GM21367 (cell line): Measurements from ENCODE around the gene EFCAB8.
"Not testable (repeated sequence)": the region's sequence is repeated elsewhere in the genome, so short reads cannot be mapped to it uniquely, and the experiment has no call there.

Source experiments
- ATAC-seq: cut with Tn5 transposase; IDR thresholded peaks from one replicate; pipeline ENCODE4 v1.9.1; 2021; ENCODE audit not compliant: unreplicated experiment

The EFCAB8 gene

DNA sequence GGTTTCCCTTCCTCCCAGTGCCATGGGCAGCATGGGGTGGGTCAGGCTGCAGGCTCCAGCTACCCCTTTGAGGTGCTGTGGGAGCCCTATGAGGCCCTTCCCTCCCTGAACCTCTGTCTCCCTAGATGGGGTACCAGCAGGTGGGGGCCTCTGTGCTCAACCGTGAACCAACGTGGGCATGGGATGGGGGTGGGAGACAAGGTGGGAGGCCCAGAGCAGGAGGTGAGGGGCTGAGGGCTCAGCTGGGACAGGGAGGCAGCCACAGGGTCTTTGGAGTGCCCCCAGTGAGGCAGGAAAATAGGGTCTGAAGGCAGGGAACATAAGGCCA, 112.2 kb downstream of the EFCAB8 start:
- ATAC-seq: no peak

DNA sequence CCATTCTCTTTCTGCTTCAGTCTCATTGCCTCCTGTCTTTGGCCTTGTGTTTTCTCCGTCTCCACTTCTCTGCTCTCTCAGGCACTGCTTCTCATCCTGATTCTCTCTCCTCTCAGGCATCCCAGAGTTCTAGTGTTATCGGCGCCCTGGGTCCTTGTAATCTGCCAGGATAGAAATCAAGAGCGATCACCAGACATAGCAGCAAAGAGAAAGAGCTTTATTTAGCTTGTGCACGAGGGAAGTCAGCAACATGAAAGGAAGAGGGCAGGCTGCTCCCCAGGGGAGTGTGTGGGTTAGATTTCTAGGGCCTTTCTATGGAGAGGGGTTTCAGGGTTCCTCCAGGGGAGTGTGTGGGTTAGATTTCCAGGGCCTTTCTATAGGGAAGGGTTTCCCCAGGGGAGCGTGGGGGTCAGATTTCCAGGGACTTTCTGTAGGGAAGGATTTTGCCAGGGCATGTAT, 113.0 kb downstream of the EFCAB8 start:
- ATAC-seq: no peak

DNA sequence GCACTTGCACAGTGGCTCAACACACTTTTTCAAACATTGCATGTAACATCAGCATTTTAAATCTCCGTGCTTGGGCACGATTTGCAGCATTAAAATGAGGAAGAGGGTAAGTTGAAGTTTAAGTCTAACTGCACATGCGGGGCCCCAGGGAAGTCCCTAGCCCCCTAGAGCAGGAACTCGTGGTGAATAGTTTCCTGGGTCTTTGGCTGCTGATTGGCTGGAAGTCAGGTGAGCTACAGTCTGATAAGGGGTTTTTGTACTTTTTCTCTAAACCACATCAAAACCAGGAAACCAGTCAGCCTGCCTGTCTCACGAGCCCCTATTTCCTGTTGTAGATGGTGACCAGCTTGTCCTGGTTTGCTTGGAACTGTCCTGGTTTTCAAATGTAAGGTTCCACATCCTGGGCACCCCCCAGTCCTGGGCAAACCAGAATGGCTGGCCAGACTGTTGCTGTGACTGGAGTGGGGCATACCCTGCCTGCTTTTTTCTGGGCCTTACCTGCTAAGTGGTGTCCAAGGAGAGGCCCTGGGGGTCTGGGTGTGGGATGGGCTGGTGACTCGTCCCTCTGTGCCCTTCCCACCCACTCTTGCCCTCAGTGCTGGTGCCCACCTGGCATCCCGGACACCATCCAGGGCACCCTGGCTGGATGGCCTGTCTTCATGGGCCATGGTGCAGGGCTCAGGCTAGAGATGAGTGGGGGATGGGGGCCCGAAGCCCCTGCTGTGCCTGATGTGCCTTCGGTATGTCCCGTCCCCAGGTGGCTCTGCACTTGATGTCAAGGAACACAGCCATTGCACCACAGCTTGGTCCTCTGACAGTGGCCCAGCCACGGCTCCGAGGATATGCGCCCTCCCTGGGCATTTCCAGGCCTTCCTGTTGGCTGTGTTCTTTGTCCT, 113.7 kb downstream of the EFCAB8 start:
- peak; percentile 60 for ATAC-seq

DNA sequence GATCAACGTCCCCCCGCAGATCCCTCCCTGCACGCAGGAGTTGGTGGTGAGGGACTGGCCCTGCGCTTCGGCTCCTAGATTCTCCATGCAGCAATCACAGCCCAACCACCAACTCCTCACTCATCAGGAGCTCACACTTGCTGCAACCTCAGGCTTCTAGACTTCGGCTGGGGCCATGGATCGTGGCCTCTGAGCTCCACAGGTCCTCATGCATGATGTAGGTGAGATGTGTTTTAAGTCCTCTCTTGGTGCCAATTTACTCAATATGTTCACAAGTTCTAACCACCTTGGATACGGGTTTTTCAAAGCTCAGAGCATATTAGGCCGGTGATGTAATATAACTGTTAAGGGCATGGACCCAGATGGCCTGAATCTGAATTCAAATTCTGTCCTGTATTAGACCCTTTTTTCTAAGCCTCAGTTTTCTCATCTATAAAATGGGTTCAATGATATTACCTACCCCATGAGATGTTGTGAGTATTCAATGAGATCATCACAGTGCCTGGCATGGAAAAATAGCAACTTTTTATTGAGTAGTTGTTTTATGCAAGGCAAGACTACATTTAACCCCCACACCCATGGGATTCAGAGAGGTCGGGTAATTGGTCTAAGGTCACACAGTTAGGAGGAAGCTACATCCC, 114.5 kb downstream of the EFCAB8 start:
- no peak for ATAC-seq

DNA sequence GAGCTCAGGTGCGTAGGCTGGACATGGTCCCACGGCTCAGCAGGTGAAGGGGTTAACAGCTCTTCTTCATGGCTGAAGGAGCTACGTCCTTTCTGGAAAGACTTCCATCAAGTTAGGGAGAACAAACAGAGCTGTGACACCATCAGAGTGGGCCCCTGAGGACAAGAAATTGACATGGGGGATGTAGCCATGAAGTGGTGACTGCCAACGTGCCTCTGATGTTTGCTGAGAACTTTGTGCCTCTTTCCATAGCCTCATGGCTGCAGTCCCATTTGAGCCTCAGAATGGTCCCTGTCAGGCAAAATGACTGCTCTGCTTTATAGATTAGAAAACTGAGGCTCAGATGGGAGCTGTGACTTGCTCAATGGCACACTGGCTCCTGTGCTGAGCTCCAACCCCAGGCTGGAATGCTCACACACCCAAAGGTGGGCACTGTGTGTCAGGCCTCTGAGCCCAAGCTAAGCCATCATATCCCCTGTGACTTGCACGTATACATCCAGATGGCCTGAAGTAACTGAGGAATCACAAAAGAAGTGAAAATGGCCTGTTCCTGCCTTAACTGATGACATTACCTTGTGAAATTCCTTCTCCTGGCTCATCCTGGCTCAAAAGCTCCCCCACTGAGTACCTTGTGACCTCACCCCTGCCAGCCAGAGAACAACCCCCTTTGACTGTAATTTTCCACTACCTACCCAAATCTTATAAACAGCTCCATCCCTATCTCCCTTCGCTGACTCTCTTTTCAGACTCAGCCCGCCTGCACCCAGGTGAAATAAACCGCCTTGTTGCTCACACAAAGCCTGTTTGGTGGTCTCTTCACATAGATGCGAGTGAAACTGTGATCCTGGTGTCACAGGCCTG, 115.7 kb downstream of the EFCAB8 start:
- ATAC-seq: not testable (repeated sequence)

DNA sequence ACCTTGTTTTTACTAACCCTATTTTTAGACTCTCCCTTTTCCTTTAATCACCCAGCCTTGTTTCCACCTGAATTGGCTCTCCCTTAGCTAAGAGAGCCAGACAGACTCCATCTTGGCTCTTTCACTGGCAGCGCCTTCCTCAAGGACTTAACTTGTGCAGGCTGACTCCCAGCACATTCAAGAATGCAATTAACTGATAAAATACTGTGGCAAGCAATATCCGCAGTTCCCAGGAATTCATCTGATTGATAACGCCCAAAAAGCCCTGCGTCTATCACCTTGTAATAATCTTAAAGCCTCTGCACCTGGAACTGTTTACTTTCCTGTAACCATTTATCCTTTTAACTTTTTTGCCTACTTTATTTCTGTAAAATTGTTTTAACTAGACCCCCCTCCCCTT, 116.4 kb downstream of the EFCAB8 start:
- ATAC-seq: not testable (repeated sequence)

DNA sequence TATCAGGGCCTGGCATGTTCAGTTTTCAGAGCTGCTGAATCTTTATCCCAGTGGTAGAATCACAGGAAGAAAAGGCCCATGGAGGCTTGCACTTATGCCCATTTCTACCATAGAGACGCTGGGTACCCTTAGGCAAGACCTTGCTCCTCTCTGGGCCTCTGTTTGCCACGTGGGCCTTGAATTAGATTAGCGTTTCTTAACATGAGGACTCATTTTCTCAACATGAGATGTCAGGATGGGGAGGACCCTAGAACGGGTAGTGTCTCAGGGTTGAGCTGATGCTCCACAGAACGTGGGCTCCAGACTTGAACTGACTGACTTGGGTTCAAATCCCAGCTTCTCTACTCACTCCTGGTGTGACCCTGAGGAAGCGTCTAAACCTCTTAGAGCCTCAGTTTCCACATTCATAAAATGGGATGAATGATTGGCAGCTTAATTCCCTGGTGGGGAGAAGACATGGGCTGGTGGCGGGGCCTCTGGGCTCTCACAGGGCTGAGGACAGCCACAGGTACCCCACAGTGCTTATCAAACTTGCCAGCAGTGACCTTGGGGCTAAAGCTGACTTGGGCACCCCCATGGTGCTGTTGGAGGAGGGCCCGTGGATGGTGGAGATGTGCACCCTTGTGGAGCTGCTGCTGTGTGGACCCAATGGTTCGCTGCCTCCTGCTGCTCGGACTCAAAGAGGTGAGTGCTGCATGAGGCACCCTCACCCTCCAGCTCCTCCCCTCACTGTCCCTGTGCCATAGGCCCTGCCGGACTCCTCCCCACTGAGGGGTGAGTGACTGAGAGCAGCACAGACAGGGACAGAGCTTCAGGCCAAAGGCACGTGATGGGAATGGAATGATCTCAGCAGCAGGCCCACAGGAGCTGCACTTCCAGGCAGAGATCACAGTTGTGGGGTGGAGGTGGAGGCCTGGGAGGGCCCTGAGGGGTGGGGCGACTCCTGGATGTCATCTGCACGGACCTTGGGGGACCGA, 117.3 kb downstream of the EFCAB8 start:
- no peak for ATAC-seq

DNA sequence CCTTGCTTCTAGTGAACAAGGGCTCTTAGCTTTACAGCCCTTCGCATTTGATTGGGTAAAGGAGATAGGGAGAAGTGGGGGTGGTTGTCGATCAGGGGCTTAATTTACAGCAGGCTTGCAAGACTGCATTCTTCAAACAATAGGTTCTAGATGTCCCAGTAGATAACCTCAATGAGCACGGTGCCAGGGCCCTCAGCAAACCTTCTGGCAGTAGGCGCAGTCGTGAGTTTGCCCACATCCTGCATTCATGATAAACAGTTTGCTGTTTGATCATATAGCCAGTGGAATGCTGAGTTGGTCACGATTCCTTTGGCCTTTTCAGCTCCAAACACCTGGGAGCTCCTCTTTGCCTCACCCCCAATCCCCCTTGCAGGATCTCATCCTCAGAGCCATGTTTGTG, 118.0 kb downstream of the EFCAB8 start:
- no peak for ATAC-seq

DNA sequence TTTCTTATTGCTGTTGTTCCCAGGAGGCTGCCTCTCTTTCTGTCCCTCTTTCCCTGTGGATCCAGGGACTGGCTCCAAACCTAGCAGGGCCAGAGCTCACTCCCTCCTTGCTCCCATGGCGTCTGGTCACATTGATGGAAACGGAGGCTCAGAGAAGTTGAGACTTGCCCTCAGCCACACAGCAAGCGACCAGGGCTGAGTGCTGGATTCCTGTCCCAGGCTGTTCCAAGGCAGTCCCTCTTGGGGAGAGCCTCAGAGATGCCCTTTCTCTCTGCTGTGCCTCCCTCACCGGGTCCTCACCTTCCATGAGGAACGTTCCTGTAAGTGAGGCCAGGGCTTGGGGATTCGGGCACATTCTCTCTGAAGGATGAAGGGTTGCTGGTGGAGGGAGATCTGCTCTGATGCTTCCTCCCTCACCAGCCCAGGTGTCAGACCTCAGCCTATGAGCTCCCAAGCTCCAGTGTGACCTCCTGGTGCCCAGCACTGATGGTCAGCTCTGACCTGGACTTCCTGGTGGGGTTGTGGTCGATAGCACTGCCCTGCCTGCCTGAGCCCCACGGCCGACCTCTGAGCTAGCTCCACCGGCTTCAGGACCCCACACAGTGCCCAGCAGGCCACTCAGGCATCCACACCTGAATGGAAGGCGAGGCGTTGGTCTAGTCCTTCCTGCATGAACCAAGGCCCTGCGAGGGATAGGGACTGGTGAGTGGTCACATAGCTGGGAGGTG, 118.7 kb downstream of the EFCAB8 start:
- no peak for ATAC-seq

DNA sequence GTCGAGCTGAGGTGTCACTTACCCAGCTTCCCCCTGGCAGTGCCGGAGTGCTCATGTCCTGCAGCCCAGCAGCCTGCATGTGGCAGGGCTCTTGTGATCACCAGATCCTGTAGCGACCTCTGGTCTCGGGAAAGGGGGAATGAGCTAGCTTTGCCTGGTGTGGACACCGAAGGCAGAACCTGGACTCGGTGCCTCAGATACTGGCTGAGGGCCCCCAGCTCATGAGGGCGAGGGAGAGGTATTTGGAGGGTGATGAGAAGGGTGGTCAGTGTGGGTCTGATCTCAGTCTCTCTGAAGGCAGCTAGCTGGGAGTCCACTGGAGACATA, 119.2 kb downstream of the EFCAB8 start:
- ATAC-seq: no peak

DNA sequence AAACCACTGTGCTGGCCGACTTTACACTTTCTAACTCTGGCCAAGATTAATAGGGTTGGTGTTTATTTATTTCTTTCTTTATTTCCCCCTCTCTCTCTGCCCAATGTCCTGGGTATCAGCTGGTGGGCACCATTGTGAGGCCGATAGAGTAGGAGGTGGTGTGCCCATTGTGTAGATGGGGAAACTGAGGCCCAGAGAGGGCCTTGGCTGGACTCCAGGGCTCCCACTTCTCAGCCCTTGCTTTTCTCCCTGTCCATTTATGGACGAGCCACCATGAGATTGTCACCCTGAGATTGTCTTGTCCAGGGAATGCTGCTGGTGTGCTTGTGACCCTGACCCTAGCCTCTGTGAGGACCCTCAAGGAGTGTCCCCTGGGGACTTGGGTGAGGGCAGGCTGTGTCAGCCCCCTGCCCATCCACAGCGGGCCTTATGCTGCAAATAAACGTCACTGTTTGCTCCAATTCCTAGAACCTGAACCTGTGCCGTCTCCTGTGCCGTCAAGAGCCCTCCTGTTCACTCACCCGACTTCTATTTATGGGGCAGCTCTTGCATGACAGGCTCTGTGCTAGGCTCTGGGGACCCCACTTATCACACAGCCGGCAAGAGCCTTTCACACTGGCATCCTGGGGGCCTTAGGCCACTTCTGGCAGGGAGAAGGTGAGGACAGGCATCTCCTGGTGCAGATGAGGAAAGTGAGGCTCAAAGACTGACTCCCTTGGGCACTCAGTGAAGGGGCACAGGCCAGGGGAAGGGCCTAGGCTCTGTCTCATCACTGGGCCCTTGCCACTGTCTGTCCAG, 120.7 kb downstream of the EFCAB8 start:
- ATAC-seq: no peak

DNA sequence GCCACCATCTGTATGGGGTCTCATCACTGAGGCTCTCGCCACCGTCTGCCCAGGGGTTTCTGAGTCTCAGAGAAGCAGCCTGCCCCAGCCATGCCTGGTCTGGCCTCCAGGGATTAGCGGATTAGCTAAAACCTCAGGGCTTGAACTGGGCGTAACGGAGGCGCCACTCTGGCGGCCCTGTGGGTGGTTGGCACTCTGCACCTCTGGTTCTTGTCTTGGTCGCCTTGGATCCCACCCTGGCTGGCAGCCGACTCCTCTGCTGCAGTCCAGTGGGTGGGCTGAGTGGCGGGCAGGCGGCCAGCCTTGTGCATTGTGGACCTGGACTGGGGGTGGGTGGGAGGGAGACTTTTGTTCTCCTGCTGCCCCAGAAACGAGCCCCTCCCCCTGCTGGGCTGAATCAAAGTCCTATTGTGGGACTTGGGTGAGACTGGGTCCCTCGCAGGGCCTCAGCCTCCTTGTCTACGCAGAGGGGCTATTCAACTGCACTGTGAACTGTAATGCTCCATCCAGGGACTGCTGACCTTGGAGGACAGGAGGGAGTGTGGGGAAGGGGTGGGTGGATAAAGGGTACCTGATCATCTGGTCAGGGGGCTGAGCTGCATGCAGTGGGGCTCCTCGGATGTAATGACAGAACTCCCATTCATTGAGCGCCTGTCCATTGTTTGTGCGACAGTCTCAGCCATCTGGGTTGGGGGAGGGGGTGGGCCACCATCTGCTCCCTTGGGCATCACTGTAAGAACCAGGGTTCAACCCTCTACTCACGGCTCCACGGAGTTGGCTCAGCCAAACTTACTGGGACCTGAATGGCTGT, 121.6 kb downstream of the EFCAB8 start:
- ATAC-seq: no peak

DNA sequence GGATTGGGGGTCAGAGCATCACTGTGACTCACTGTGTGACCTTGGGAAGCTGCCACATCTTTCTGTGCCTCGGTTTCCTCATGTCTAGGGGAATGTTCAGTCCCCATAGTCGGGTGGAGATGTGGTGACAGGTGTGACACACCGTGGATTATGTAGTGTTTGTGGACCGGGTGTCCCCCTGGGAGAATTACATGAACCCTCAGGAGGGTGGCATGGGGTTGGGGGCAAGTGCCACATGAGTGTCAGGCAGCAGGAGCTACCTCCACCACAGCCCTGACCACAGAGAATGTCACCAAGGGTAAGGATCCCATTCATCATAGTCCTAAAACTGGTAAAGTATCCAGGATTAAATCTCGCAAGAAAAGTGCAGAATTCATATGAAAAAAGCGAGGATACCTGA, 122.3 kb downstream of the EFCAB8 start:
- ATAC-seq: no peak

DNA sequence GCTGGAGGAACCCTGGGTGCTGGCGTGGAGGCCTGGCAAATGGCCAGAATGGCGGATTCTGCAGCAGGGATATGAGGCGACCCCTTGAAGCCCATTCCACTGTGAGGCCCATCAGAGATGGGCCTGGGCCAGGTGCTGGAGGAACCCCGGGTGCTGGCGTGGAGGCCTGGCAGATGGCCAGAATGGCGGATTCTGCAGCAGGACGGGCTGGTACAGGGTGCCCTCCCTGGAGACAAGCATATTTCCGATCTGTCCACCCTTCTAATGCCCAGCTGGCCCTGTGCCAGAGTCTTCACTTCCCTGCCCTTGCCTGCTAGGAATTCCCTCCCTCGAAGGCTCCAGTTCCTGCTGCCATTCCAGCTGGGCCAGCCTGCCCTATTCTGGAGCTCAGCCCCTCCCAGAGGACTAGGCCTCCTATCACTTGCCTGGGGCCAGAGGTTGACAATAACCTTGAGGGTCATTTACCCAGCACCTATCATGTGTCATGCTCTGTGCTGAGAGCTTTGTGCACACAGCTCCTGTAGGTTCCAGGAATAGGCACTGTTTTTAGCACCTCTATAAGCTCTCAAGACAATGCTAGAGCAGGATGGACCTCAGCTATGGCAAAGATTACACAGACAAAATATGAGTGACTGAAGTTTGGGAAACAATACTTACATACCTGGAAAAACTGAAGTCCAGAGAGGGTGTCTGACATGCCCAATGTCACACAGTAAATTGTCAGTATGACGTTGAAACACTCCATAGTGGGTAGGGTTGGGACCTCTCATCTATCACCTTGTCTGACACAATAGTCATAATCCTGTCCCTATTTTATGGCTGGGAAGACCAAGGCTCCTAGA, 124.1 kb downstream of the EFCAB8 start:
- ATAC-seq: no peak

DNA sequence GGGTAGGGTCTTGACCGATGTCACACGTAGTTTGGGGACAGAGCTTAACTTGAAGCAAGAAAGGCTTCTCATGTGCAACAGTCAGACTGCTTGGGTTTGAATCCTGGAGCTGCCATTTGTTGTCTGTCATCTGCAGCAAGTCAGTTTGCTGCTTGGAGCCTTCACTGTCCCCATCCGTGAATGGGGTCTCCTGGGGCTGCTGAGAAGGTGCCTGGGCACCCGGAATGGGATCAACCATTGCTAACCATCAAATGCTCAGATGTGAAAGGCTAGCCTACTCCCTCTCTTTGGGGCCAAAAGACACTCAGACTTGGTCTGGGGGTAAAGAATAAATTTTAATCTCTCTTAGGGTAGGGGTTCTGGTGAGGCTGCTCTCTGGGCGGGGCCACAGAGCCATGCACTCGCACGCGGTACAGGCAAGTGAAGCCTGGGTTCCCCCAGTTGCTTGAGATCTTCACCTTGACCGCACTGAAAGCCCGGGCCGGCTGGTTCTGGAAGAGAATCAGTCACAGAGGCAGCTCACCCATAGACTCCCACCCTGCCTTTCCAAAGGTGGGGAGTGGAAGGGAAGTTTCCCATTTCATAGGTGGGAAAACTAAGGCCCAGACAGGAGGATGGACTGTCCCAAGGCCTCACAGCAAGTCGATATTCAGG, 124.9 kb downstream of the EFCAB8 start:
- no peak for ATAC-seq

DNA sequence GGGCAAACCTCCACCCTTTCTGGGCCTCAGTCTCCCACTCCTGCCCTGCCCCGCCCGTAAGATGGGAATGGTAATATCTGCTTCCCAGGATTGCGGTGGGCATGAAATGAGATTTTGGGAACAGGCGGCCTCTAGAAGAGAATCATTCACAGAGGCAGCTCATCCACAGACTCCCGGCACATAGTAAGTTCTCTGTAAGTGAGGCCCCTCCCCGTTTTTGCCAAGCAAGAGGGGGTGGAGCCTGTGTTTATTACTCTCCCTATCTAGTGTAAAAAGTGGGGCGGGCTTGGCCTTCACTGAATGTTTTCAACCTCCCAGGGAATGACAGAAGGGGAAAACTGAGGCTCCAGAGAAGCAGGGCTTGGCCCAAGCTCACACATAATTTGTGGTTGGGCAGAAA, 125.5 kb downstream of the EFCAB8 start:
- no peak for ATAC-seq
